Astrocyte (in vitro differentiated cells and primary cell): Measurements from ENCODE around the gene CPA4. TPM values are rescaled to one million over a fixed set of nuclear protein-coding genes. Genes with fewer than 3 reads are reported as not detected.

Experiments
- DNase-seq: peaks from one replicate; pipeline ENCODE4 v3.0.0-alpha.2; 2010; ENCODE audit warnings: low read depth
- FAIRE-seq: peaks from 2 replicates; lab custom pipeline; 2011; peaks lifted over from hg19 to GRCh38; lab: Jason Lieb, UNC
- H2AFZ ChIP-seq: 2 replicates; pipeline ENCODE4 v1.6.0; 2012; ENCODE audit warnings: low read depth, low read length, inconsistent platforms
- H3K27ac ChIP-seq: 2 replicates; pipeline ENCODE4 v1.5.1; 2011; ENCODE audit warnings: low read depth, low read length, inconsistent platforms
- H3K27me3 ChIP-seq: 2 replicates; pipeline ENCODE4 v1.6.0; 2011; ENCODE audit warnings: low read length, inconsistent platforms; ENCODE audit not compliant: insufficient read depth
- H3K36me3 ChIP-seq: 2 replicates; pipeline ENCODE4 v1.5.1; 2011; ENCODE audit warnings: low read length, inconsistent platforms; ENCODE audit not compliant: insufficient read depth
- H3K4me1 ChIP-seq: 2 replicates; pipeline ENCODE4 v1.5.1; 2011; ENCODE audit warnings: low read length, inconsistent platforms; ENCODE audit not compliant: insufficient read depth
- H3K4me2 ChIP-seq: 2 replicates; pipeline ENCODE4 v1.6.0; 2012; ENCODE audit warnings: low read length, inconsistent platforms
- H3K4me3 ChIP-seq: 2 replicates; pipeline ENCODE4 v1.5.1; 2011; ENCODE audit warnings: low read depth, mild to moderate bottlenecking, low read length, inconsistent platforms; ENCODE audit not compliant: insufficient read depth
- H3K79me2 ChIP-seq: 2 replicates; pipeline ENCODE4 v1.6.0; 2012; ENCODE audit warnings: mild to moderate bottlenecking, low read length, inconsistent platforms; ENCODE audit not compliant: insufficient read depth
- H3K9ac ChIP-seq: 2 replicates; pipeline ENCODE4 v1.6.0; 2012; ENCODE audit warnings: mild to moderate bottlenecking, low read length, inconsistent platforms
- H3K9me3 ChIP-seq: 2 replicates; pipeline ENCODE4 v1.5.1; 2012; ENCODE audit warnings: low read depth, mild to moderate bottlenecking, low read length, inconsistent platforms; ENCODE audit not compliant: insufficient read depth
- H4K20me1 ChIP-seq: 2 replicates; pipeline ENCODE4 v1.6.0; 2012; ENCODE audit warnings: low read length, inconsistent platforms; ENCODE audit not compliant: insufficient read depth
- H3K27ac Mint-ChIP-seq: one replicate; pipeline ENCODE4 v1.8.0; 2021; ENCODE audit warnings: mild to moderate bottlenecking, mixed read lengths; ENCODE audit not compliant: unreplicated experiment
- H3K27me3 Mint-ChIP-seq: one replicate; pipeline ENCODE4 v1.8.0; 2021; ENCODE audit warnings: low read depth, mixed read lengths; ENCODE audit not compliant: unreplicated experiment
- H3K36me3 Mint-ChIP-seq: one replicate; pipeline ENCODE4 v1.8.0; 2021; ENCODE audit warnings: low read depth, mixed read lengths; ENCODE audit not compliant: unreplicated experiment
- H3K4me1 Mint-ChIP-seq: one replicate; pipeline ENCODE4 v1.8.0; 2021; ENCODE audit warnings: low read depth, mixed read lengths; ENCODE audit not compliant: unreplicated experiment
- H3K4me3 Mint-ChIP-seq: one replicate; pipeline ENCODE4 v1.8.0; 2021; ENCODE audit warnings: mild to moderate bottlenecking, moderate library complexity, mixed read lengths; ENCODE audit not compliant: unreplicated experiment
- H3K9me3 Mint-ChIP-seq: one replicate; pipeline ENCODE4 v1.8.0; 2021; ENCODE audit warnings: mild to moderate bottlenecking, mixed read lengths; ENCODE audit not compliant: unreplicated experiment
- CTCF ChIP-seq: IDR thresholded peaks from 2 replicates; pipeline ENCODE4 v1.5.1; 2011; ENCODE audit warnings: low read depth, mild to moderate bottlenecking, inconsistent platforms, low read length, moderate library complexity; ENCODE audit not compliant: insufficient read depth
- EZH2 ChIP-seq: IDR thresholded peaks from 2 replicates; pipeline ENCODE4 v1.6.1; 2012; ENCODE audit warnings: mild to moderate bottlenecking, low read length, inconsistent platforms; ENCODE audit not compliant: insufficient read depth
- total RNA-seq: library from RNA; stranded (reverse); gene quantifications from 2 replicates; pipeline ENCODE4 v1.2.1, GENCODE V29; 2021

Gene CPA4
- total RNA-seq, 1 donor from 2014 or later: 111 TPM

DNA sequence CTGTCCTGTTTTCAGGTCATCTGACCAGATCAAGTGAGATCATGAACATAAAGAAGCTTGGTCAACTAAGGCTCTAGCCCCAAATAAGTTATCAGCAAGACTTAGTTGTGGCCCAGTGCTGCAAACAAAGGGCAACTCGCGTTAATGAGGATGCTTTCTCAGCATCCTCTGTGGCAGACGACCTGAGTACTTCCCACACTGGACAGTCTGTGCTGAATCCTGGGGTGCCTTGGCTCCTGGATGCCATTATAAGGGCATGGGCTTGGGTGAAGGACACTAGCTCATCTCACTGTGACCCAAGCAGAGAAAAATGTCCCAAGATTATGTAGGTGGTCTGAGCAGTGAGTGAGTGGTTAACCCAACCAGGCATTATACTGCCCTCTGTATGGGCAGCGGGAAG lies 65.5 kb downstream of the CPA4 start:
- no peak for TF ChIP-seq CTCF
- no peak for TF ChIP-seq EZH2
- FAIRE-seq (no peak), DNase-seq (no peak)
- Mint-ChIP-seq H3K27ac (no peak overlapping the region), H3K4me3 (no peak overlapping the region), H3K36me3 (no peaks in the 10 kb centered on the region), H3K9me3 (peaks cover 17% of the 10 kb centered on the region), H3K27me3 (no peaks in the 10 kb centered on the region), H3K4me1 (peaks cover 32% of the 10 kb centered on the region)
- Histone ChIP-seq H3K9me3 (peaks cover 14% of the 10 kb centered on the region), H4K20me1 (no peaks in the 10 kb centered on the region), H3K4me3 (no peak overlapping the region), H3K79me2 (no peaks in the 10 kb centered on the region), H3K9ac (no peak overlapping the region), H3K4me1 (peaks cover 28% of the 10 kb centered on the region), H3K27me3 (no peaks in the 10 kb centered on the region), H3K4me2 (no peak overlapping the region), H3K36me3 (no peaks in the 10 kb centered on the region), H2AFZ (no peak overlapping the region), H3K27ac (no peak overlapping the region)

DNA sequence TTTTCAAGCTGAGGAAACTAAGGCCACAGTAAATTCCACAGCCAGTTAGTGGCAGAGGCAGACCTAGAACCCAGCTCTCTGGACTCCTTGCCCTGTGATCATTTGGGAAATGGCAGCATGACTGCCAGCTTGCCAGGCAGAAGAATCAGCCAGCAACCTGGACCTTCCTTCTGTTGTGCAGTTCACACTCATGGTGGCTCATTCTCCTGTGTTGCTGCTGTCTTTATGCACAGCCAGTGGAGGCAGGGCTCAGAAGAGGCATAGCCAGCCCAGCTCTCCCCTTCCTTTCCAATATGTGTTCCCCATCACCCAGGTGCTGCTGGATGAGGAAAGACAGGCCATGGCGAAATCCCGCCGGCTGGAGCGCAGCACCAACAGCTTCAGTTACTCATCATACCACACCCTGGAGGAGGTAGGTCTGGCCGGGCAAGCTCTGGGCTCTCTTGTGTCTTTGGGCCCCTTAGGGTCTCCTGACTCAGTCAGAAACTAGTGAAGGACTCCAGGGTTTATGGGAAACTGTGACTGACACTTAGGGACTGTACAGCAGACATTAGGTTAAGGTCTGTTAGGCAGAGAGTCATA lies 66.4 kb downstream of the CPA4 start:
- H3K9me3 ChIP-seq: peaks cover 14% of the 10 kb centered on the region
- H3K27me3 Mint-ChIP-seq: no peaks in the 10 kb centered on the region
- H3K27me3 ChIP-seq: no peaks in the 10 kb centered on the region
- H3K4me3 ChIP-seq: no peak overlapping the region
- no peaks in the 10 kb centered on the region for H3K36me3 Mint-ChIP-seq
- FAIRE-seq (no peak), DNase-seq (no peak)
- H2AFZ ChIP-seq: no peak overlapping the region
- H3K4me1 Mint-ChIP-seq: peaks cover 37% of the 10 kb centered on the region
- H3K9me3 Mint-ChIP-seq: peaks cover 17% of the 10 kb centered on the region
- H3K4me3 Mint-ChIP-seq: no peak overlapping the region
- H3K9ac ChIP-seq: no peak overlapping the region
- no peaks in the 10 kb centered on the region for H3K36me3 ChIP-seq
- no peak overlapping the region for H3K27ac ChIP-seq
- H3K27ac Mint-ChIP-seq: no peak overlapping the region
- no peak for TF ChIP-seq CTCF
- no peak for TF ChIP-seq EZH2
- H3K4me2 ChIP-seq: no peak overlapping the region
- no peaks in the 10 kb centered on the region for H3K79me2 ChIP-seq
- H3K4me1 ChIP-seq: peaks cover 33% of the 10 kb centered on the region
- no peaks in the 10 kb centered on the region for H4K20me1 ChIP-seq

DNA sequence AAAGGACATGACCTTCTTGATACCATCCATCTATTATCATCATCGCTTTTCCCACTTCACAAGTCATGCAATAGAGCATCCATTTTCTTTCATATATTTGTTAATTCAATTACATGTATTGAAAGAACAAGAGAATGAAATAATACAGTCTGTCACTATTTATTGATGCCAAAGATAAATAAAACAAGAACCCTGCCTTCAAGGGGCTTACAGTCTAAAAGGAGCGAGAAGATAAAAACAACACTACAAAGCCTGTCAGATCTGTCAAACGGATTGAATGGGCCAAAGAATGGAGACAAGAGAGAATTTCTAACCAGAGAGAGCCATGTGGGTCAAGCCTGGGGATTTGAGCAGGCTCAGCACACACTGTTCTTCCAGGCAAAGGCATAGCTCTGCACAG lies 67.6 kb downstream of the CPA4 start:
- TF ChIP-seq EZH2 (no peak), CTCF (no peak)
- Histone ChIP-seq H3K27me3 (no peaks in the 10 kb centered on the region), H3K36me3 (no peaks in the 10 kb centered on the region), H3K4me1 (peaks cover 43% of the 10 kb centered on the region), H3K79me2 (no peaks in the 10 kb centered on the region), H3K9ac (no peak overlapping the region), H3K4me2 (no peak overlapping the region), H4K20me1 (no peaks in the 10 kb centered on the region), H3K9me3 (peaks cover 14% of the 10 kb centered on the region), H2AFZ (no peak overlapping the region), H3K4me3 (no peak overlapping the region), H3K27ac (no peak overlapping the region)
- peaks cover 35% of the 10 kb centered on the region for H3K4me1 Mint-ChIP-seq
- H3K36me3 Mint-ChIP-seq: no peaks in the 10 kb centered on the region
- peaks cover 17% of the 10 kb centered on the region for H3K9me3 Mint-ChIP-seq
- H3K27me3 Mint-ChIP-seq: no peaks in the 10 kb centered on the region
- H3K4me3 Mint-ChIP-seq: peak overlapping the region; percentile 34
- DNase-seq: no peak
- FAIRE-seq: no peak
- H3K27ac Mint-ChIP-seq: no peak overlapping the region
